CD4-positive, alpha-beta T cell treated with Interleukin-10 for 1 hour (primary cell): ENCODE results near the gene ERBB3.
"Not testable (repeated sequence)": the region's sequence is repeated elsewhere in the genome, so short reads cannot be mapped to it uniquely, and the experiment has no call there.

Experiments used
- DNase-seq: peaks from one replicate; pipeline ENCODE4 v3.0.0-alpha.2; 2020

The ERBB3 gene

GRCh38 chr12:56116267-56117081 is 36.5 kb downstream of the ERBB3 start, which contains the start of gene RPL41:
Gene RPL41, plus strand, starts transcription at chr12:56116633.
- DNase-seq, result peak; percentile 95

GRCh38 chr12:56117082-56117706 is 37.2 kb downstream of the ERBB3 start:
- DNase-seq, result not testable (repeated sequence)

- peak; percentile 99 for DNase-seq
These were observed 38.1 kb downstream of the ERBB3 start, which contains the start of gene ZC3H10 for GRCh38 chr12:56117778-56118687. Gene ZC3H10, plus strand, starts transcription at chr12:56118266. Its CDS starts 2,297 bp downstream, at chr12:56120563.

- DNase-seq, result no peak
These were observed 38.9 kb downstream of the ERBB3 start for GRCh38 chr12:56118688-56119357.

GRCh38 chr12:56119361-56119796 is 39.4 kb downstream of the ERBB3 start:
- peak; percentile 80 for DNase-seq

GRCh38 chr12:56120158-56120846 is 40.3 kb downstream of the ERBB3 start:
- no peak for DNase-seq

GRCh38 chr12:56121204-56121870 is 41.4 kb downstream of the ERBB3 start:
- no peak for DNase-seq

GRCh38 chr12:56122637-56123036 is 42.7 kb downstream of the ERBB3 start:
- DNase-seq, result no peak

GRCh38 chr12:56124133-56124532 is 44.2 kb downstream of the ERBB3 start:
- no peak for DNase-seq

- DNase-seq, result peak; percentile 19
These were observed 46.8 kb downstream of the ERBB3 start for GRCh38 chr12:56126732-56127239.

GRCh38 chr12:56127485-56127887 is 47.5 kb downstream of the ERBB3 start:
- no peak for DNase-seq

GRCh38 chr12:56127888-56128669 is 48.1 kb downstream of the ERBB3 start, which contains the start of gene ESYT1:
Gene ESYT1, plus strand, starts transcription at chr12:56128267. Its CDS starts 53 bp downstream, at chr12:56128320.
- peak; percentile 100 for DNase-seq

- DNase-seq, result no peak
These were observed 48.8 kb downstream of the ERBB3 start for GRCh38 chr12:56128670-56129205.

- DNase-seq, result peak; percentile 86
These were observed 49.4 kb downstream of the ERBB3 start for GRCh38 chr12:56129206-56129941.

- DNase-seq, result no peak
These were observed 50.1 kb downstream of the ERBB3 start for GRCh38 chr12:56129942-56130495.

- no peak for DNase-seq
These were observed 50.9 kb downstream of the ERBB3 start for GRCh38 chr12:56130876-56131275.

GRCh38 chr12:56134897-56135296 is 54.9 kb downstream of the ERBB3 start:
- DNase-seq, result no peak

- DNase-seq, result no peak
These were observed 58.0 kb downstream of the ERBB3 start for GRCh38 chr12:56137853-56138571.
